GM19035 (cell line): Measurements from ENCODE around the gene MT1B.
"Not testable (repeated sequence)": the region's sequence is repeated elsewhere in the genome, so short reads cannot be mapped to it uniquely, and the experiment has no call there.

Experiments used
- ATAC-seq: cut with Tn5 transposase; IDR thresholded peaks from one replicate; pipeline ENCODE4 v1.9.1; 2021; ENCODE audit not compliant: unreplicated experiment

The MT1B gene

DNA sequence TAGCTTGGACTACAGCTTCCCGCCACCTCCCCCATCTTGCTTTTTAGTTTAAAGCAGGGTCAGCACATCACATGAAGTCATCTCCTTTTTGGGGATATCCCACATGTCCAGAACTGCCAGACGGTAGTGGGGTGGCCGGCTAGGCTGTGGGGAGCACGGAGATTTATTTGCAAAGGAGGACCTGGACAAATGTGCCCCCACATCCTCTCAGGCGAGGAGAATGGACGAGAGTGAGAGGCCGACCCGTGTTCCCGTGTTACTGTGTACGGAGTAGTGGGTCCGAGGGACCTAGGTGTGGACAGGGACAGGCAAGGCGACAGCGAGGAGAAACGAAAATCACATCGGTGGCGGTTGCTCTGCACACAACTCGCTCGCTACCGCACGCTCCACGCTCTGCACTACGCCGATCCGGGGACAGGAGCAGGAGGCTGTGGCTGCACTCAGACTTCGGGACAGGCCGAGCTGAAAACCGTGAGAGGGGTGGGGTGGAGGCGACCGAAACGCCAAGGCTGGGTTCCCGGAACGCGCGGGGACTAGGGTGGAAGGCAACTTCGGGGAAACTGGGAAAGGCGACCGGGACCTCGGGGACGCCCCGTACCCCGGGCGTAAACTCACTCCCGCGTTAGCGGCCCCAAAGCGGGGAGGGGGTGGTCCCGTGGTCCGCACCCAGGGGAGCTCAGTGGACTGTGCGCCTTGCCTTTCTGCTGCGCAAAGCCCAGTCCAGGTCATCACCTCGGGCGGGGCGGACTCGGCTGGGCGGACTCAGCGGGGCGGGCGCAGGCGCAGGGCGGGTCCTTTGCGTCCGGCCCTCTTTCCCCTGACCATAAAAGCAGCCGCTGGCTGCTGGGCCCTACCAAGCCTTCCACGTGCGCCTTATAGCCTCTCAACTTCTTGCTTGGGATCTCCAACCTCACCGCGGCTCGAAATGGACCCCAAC lies 13.6 kb upstream of the MT1B start, which contains the start of gene MT1A:
Gene MT1A (plus strand): TSS at position 853 of the 937 bp plus-strand sequence. CDS start 73 bp downstream, at position 926.
- ATAC-seq, result no peak

DNA sequence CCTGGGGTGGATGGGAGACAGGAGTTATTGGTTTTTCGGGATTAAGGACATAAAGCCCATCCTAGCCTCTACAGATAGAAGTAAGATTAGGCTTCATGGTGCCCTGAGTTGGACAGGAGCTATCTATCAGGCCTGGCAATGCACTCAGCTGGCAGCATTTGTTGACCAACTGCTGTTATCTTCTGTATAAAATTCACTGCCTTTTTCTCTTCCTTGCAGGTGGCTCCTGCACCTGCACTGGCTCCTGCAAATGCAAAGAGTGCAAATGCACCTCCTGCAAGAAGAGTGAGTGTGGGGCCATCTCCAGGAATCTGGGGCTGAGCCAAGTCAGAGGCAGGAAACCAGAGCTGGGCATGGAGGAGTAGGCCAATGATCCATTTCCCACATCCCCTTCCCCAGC lies 12.6 kb upstream of the MT1B start:
- no peak for ATAC-seq

DNA sequence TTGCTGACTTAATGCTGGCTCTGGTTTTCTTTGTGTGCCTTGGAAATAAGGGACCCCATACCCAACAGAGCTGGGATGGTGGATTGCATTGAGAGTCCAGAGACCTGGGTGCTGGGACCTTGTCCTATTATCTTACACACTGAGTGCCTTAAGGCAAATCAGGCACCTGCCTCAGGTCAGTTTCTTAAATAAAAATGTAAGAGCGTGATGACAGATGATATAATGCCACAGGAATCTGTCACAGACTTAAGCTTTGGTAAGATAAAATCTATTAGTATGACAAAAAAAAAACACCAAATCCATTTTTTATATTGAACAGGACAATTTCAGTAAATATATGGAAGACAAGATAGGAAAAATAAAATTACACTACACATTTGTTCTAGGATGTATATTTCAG lies 11.6 kb upstream of the MT1B start:
- ATAC-seq, result no peak

DNA sequence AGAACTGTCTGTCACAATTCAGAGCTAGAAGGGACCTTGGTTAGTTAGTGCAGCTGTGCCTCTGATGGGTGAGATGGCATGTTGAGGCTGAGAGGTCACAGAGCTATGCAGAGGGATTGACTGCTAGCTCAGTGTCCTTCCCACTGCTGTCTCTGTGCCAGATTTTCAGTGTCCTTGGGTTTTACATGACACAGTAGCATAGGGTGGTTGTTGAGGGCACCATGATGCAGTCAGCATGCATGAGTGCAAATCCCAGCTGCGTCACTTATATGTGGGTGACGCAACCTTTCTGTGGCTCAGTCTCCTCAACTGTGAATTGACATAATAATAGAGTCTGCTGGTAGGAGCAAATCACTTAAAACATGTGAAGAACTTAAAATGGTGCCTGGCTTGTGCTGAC lies 10.5 kb upstream of the MT1B start:
- ATAC-seq, result no peak

DNA sequence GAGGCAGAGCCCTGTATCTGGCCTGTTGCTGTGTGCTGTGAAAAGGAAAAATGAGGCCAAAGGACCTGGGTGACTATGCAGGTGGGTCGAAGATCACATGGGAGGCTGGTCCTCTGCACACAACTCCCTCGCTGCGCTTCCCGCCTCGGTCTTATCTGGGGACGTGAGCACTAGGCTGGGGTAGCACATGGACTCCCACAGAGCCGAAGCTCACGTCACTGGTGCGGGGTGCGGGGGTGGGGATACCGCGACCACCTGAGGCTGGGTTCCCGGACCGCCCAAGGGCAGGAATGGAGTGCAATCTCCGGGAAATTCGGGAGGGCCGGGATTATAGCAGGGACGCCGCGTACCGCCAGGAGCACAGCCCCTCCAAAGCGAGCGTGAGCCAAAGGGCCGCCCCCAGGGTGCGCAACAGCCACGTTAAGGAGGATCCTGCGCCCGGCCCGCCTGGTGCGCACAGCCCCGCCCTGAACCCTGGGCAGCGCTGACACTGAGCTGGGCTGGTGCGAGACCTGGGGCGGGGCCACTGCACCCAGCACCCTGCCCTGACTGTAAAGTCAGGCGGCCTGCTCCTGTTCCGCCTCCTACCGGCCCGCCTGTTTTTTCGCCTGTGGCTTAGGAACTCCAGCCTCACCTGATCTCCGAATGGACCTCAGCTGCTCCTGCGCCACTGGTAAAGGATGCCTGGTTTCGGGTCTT lies 8.5 kb upstream of the MT1B start:
- ATAC-seq, result no peak

DNA sequence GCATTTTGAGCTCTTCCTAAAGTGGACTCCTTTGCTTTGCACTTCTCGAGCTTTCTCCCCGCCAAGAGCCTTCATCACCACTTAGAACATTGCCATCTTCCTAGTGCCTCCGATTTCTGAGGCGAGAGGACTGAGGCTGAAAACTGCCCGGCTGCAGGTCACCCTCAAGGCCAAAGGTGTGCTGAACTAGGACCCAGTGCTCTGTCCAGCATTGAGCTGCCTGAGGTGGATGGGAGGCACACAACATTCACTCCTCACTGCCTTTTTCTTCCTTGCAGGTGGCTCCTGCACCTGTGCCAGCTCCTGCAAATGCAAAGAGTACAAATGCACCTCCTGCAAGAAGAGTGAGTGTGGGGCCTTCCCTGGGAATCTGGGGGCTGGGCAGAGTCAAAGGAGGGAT lies 7.9 kb upstream of the MT1B start:
- no peak for ATAC-seq

DNA sequence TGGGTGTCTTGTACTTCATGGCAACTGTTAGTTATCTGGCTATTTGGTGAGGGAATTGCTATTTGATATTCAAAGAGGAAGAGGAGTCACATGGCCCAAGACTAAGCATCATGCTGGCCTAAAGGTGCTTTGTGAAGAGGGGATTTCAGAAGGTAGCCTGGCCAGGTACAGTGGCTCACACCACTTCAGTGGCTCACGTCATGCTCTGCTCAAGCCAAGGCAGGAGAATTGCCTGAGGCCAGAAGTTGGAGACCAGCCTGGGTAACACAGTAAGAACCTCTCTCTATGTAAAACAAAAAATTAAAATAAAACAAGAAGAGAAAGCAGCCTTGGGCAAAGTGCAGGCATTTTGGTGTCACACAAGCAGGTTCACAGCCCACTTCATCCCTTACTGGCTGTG lies 6.4 kb upstream of the MT1B start:
- ATAC-seq, result no peak

DNA sequence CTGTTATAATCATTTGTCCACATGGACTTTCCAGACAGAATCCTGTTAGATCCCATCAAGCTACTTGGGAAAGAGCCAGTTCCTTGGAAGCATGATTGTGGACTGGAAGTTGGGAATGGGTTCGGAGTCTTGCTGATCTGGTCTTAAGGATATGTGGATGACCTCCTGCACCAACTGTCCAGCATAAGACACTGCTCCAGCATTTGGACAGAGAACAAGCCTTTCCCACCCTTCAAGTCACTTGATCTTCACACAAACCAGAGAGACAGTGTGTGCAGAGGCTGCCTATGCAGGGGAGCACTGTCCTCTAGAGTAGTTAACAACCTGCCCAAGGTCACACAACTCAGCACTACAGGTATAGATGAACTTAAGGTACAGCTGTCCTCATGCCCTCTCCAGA lies 5.8 kb upstream of the MT1B start:
- no peak for ATAC-seq

DNA sequence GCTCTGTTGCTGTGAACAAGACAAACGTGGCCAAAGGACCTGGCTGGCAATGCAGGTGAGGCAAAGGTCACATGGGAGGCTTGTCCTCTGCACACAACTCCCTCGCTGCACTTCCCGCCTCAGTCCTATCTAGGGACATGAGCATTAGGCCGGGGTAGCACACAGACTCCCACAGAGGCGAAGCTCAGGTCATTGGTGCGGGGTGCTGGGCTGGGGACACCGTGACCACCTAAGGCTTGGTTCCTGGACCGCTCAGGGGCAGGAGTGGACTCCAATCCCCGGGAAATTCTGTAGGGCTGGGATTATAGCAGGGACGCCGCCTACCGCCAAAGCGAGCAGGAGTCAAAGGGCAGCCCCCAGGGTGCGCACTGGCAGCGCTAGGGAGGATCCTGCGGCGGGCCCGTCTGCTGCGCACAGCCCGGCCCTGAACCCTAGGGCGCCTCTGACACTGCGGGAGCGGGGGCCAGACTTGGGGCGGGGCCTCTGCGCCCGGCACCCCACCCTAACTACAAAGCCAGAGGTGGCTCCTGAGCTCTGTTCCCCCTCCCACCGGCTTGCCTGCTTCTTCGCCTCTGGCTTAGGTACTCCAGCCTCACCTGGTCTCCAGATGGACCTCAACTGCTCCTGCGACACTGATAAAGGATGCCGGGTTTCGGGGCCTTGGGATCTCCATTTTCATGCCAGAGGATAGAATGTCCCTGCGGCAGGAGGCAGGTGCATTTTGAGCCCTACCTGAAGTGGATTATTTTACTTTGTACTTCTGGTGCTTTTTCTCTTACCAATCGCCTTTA lies 3.9 kb upstream of the MT1B start:
- no peak for ATAC-seq

DNA sequence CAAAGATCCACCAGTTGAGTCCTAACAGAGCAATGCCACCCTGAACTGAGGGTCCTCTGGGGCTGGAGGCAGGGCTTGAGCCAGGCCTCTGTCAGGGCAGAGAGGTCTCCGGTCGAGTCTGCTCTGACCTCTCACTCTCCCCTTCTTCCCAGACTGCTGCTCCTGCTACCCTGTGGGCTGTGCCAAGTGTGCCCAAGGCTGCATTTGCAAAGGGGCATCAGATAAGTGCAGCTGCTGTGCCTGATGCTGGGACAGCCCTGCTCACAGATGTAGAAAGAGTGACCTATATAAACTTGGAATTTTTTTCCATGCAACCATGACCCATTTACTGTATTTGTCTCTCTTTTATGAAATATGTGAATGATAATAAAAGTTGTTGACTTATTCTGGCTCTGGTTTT lies 2.4 kb upstream of the MT1B start:
- ATAC-seq, result no peak

DNA sequence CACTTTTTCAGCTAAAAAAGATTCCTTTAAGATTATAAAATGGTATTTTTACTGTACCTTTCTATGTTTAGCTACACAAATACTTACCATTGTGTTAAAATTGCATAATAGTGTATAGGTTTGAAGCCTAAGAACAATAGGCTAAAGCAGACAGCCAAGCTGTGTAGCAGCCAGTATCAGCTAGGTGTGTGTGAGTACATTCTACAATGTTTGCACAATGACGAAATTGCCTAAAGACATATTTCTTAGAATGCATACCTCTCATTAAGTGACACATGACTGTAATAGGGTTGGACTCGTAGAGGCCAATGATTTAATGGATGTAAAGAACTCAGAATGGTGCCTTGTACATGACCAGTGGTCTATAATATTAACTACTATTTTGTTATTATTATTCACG lies 1.9 kb upstream of the MT1B start:
- no peak for ATAC-seq

DNA sequence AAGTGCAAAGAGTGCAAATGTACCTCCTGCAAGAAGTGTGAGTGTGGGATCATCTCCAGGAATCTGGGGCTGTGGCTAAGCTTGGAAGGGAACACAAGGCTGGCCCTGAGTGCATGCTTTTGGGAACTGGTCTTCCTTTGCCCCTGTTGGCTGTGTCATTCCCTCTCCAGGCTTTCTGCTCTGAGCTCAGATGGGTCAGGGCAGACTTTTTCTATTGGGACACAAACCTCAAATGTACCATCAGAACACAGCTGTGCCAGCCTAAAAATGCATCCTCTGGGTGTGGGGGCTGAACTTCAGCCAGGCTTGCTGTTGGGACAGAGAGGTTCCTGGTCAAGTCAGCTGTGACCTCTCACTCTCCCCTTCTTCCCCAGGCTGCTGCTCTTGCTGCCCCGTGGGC lies 914 bp downstream of the MT1B start:
- no peak for ATAC-seq

DNA sequence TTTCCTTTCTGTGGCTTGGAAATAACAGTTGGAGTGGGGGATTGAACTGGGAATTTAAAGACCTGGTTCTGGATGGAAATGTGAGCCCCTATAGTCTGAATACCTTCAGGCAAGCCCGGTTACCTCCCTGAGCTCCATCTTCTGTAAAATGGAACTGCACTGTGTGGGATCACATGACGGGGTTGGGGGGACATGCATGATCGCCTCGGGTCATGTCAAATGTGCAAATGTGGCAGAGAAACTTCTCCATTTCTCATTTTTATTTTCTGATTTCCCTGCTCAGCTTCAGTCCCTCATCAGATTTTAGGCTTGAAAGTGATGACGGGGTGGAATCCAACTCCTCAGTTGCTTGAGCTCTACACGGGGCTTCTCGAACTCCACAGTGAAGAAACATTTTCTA lies 1.5 kb downstream of the MT1B start:
- ATAC-seq, result no peak

DNA sequence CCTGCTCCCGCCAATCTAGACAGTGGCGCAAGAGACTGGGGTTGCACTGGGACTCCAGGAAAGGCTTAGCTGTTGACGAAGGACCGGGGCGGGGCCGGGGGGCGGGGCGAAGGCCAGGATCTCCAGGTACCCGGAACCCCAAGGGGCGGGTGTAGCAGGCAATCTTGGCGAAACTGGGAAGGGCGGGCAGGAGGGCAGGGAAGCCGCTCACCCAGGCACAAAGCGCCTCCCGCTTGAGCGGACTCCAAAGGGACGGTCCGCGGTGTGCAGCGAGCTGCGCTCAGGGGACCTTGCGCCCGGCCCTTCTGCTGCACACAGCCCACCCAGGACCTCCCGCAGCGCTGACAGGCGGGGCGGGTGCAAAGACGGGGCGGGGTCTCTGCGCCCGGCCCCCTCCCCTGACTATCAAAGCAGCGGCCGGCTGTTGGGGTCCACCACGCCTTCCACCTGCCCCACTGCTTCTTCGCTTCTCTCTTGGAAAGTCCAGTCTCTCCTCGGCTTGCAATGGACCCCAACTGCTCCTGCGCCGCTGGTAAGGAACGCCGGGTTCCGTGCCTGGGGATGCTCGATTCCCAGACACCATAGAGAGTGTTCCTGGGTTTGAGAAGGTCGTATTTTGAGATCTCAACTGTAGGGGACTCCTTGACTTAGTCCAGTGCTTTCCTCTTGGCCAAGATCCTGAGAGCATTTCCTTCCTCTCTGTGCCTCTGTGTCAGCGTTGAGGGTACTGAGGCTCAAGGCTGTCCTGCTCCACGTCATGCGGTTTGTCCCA lies 6.1 kb downstream of the MT1B start, which contains the start of gene MT1F:
Gene MT1F (plus strand): TSS at position 405 of the 772 bp plus-strand sequence. CDS start 100 bp downstream, at position 505.
- no peak for ATAC-seq

DNA sequence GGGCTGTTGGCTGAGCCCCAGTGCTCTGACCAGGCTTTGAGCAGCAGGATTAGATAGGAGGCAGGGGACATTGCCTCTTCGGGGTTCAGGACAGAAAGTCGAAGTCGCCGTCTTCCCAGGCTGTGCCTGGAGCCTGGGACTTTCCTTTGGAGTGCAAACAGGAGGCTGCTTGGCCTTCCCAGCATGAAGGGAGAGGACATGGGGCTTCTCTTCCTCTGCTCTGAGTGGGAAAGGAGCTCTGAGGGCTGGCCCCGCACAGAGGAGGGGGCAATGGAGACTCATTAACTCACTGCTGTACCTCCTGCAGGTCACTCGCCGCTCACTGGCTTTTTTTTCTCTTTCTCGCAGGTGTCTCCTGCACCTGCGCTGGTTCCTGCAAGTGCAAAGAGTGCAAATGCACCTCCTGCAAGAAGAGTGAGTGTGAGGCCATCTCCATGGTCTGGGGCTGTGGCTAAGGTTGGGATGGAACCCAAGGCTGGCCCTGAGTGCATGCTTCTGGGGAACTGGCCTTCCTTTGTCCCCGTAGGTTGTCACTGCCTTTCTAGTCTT lies 6.7 kb downstream of the MT1B start:
- no peak for ATAC-seq

DNA sequence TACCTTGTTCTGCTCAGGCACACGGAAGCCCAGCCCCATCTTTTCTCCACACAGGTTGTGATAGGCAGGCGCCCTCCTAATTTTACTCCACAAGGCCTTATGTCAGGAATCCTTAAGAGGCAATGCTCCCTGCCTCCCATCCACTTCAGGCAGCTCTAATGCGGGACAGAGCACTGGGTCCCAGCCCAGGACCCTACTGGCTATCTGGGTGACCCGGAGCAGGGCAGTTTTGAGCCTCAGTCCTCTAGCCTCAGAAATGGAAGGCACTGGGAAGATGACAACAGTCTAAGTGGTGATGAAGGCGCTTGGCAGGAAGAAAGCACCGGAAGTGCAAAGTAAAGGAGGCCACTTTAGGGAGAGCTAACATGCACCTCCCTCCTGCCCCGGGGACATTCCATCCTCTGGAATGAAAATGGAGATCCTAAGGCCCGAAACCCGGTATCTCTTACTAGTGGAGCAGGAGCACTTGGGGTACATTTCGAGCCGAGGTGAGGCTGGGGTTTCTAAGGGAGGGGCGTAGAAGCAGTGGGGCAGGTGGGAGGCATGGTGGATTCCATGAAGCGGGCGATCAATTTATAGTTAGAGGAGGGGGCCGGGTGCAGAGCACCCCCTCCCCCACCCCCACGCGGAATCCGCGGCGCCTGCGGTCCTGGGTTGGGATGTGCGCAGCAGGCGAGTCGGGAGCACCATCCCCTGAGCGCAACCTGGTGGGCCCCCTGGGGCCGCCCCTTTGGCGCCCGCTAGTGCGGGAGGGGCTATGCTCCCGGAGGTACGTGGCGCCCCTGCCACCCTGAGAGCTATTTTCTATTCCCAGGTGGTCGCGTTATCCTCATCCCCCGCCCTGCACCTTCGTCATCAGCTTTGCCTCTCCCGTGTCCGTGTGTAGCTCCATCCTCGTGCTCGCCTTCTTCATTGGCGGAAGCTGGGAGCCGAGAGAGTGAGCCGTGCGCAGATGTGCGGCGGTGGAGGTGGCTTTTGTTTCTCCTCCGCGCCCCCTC lies 11.0 kb downstream of the MT1B start:
- no peak for ATAC-seq

DNA sequence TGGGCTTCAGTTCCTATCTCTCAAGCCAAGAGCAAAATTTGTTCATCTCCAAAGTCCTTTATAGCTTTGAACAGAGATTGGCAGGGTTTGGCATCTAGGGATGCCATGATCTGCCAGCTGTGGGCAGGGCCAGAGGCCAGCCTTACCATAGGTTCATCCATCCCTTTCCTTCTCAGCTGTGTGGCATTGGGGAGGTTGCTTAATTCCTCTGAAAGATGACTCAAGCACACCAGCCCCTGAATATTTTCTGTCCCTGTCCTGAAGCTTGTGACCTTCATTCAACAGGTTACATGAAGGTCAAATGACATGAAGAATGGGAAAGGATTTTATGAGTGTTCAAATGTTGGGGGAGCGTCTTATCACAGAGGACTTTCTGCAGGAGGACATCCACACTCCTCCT lies 12.8 kb downstream of the MT1B start:
- ATAC-seq, result no peak

DNA sequence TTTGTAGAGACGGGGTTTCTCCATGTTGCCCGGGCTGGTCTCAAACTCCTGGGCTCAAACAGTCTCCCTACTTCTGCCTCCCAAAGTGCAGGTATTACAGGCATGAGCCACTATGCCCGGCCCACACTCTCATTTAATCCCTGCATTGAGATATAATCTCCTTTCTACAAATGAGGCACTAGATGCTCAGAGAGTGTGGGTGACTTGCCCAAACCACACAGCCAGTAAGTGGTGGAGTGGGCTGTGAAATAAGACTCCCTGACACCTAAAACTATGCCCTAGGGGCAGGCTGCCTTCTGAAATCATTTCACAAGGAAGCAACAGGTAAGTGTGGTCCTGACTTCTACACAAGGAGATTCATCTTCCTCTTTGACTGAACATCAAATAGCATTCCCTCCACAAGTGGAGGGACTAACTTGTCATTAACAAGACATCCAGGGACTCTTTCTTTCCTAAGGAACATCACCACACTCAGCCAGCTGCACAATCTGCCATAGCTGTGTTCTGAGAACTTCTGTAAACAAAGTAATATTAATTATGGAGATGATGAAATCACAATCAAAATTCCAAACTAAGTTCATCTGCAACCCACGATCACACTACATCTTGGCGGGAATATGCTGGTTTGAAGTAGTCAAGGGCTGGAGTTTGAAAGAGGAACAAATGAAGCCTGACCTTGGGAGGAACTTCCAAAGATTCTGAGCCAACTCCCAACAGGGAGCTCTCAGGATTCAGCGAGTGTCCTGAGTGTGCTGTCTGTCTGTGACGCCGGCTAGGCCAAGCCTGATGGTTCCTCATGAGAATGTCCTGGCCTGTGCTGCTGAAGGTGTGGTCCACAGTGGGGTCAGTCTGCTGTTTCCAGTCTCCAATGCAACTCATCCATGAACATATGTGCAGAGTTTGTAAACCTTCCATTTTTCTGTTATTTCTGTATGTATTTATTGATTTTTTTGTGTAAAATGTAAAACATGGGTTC lies 13.9 kb downstream of the MT1B start:
- ATAC-seq, result not testable (repeated sequence)
